OCI-LY7 (cell line): ENCODE measurements around the gene ANKRD52.

Source experiments
- EZH2phosphoT487 ChIP-seq: fragments of 200-600 bp; sonication (generic); IDR thresholded peaks from 2 replicates; pipeline ENCODE4 v1.6.1; 2018; ENCODE audit warnings: low read depth, borderline replicate concordance, mild to moderate bottlenecking, mixed run types, antibody characterized with exemption, low read length, moderate library complexity, mixed read lengths
- TF ChIP-seq, protein P1 (sequence below): fragments of 200-600 bp; sonication (generic); conservative IDR thresholded peaks from 2 replicates; pipeline ENCODE4 v1.5.1; 2014; ENCODE audit warnings: mild to moderate bottlenecking, antibody characterized with exemption, low read length, moderate library complexity, mixed read lengths

- TF ChIP-seq, protein P1, sequence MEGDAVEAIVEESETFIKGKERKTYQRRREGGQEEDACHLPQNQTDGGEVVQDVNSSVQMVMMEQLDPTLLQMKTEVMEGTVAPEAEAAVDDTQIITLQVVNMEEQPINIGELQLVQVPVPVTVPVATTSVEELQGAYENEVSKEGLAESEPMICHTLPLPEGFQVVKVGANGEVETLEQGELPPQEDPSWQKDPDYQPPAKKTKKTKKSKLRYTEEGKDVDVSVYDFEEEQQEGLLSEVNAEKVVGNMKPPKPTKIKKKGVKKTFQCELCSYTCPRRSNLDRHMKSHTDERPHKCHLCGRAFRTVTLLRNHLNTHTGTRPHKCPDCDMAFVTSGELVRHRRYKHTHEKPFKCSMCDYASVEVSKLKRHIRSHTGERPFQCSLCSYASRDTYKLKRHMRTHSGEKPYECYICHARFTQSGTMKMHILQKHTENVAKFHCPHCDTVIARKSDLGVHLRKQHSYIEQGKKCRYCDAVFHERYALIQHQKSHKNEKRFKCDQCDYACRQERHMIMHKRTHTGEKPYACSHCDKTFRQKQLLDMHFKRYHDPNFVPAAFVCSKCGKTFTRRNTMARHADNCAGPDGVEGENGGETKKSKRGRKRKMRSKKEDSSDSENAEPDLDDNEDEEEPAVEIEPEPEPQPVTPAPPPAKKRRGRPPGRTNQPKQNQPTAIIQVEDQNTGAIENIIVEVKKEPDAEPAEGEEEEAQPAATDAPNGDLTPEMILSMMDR: no peak
- no peak for TF ChIP-seq EZH2phosphoT487
Measured at GRCh38 chr12:56258820-56259183, 618 bp upstream of the ANKRD52 start.
